K562 (cell line): ENCODE data around the gene FUNDC2. TPM values are rescaled to one million over a fixed set of nuclear protein-coding genes. Genes with fewer than 3 reads are reported as not detected.

Experiments used
- ATAC-seq: fragments of 200-7000 bp; cut with Tn5 transposase; 3 replicates; pipeline ENCODE4 v1.9.1; 2020; ENCODE audit warnings: moderate library complexity
- BruUV-seq: library from RNA; stranded (reverse); fragments of 400-500 nt; replicated peaks from 2 replicates; lab custom pipeline; 2021; lab: Mats Ljungman, UMichigan
- CTCF ChIA-PET: fragments of 300-600 bp; formaldehyde crosslinking; extraction: SDS; loops from one replicate; lab custom pipeline; 2021; ENCODE audit warnings: low intra/inter-chr PET ratio; lab: Yijun Ruan, JAX
- POLR2A ChIA-PET: fragments of 300-600, 350-650 bp; sonication (Branson Sonifier 250); formaldehyde crosslinking; extraction: SDS; loops from one replicate; lab custom pipeline; 2021; ENCODE audit warnings: antibody characterized with exemption, inconsistent platforms; lab: Yijun Ruan, JAX
- DNase-seq, 4 experiments: peaks; one replicate each; pipeline versions ENCODE4 v3.0.0 to v3.0.0-alpha.2; 2011 to 2018; ENCODE audit warnings: low spot score in 3 of 4, mixed read lengths in 3 of 4; ENCODE audit errors: extremely low read depth in 1 of 4
- FAIRE-seq: peaks from 2 replicates; lab custom pipeline; 2011; peaks lifted over from hg19 to GRCh38; lab: Jason Lieb, UNC
- H2AFZ ChIP-seq: 2 replicates; pipeline ENCODE4 v1.6.0; 2011; ENCODE audit warnings: low read depth, low read length, control low read depth, inconsistent platforms
- H3K27ac ChIP-seq: fragments of 200-600 bp; 3 replicates; pipeline ENCODE4 v1.8.0; 2011; ENCODE audit warnings: low read depth, mild to moderate bottlenecking, control low read depth, inconsistent platforms, low read length, moderate library complexity, mixed read lengths; ENCODE audit errors: extremely low read depth
- H3K27me3 ChIP-seq, 2 experiments: fragments of 300-600 bp in 1 of 2; 2 replicates in 1 of 2; 3 replicates in 1 of 2; pipeline versions ENCODE4 v1.6.0 to v1.8.0; 2011; ENCODE audit warnings: inconsistent platforms in 2 of 2, low read length in 2 of 2, mild to moderate bottlenecking in 1 of 2, mixed read lengths in 1 of 2, moderate library complexity in 1 of 2; ENCODE audit not compliant: control insufficient read depth in 2 of 2, insufficient read depth in 2 of 2
- H3K36me3 ChIP-seq: fragments of 300-600 bp; 3 replicates; pipeline ENCODE4 v1.8.0; 2011; ENCODE audit warnings: mild to moderate bottlenecking, low read length, inconsistent platforms; ENCODE audit not compliant: control insufficient read depth, insufficient read depth
- H3K4me1 ChIP-seq, 2 experiments: fragments of 200-600 bp in 1 of 2; replicated peaks in 1 of 2; 2 replicates in 1 of 2; 3 replicates in 1 of 2; pipeline versions ENCODE4 v1.5.1 to v1.8.0; 2011; ENCODE audit warnings: inconsistent platforms in 2 of 2, low read length in 2 of 2, mild to moderate bottlenecking in 1 of 2, mixed read lengths in 1 of 2, moderate library complexity in 1 of 2; ENCODE audit not compliant: control insufficient read depth in 2 of 2, insufficient read depth in 2 of 2
- H3K4me2 ChIP-seq: 2 replicates; pipeline ENCODE4 v1.6.1; 2011; ENCODE audit warnings: low read length, control low read depth, inconsistent platforms, mixed read lengths; ENCODE audit not compliant: insufficient read depth
- H3K4me3 ChIP-seq: fragments of 200-600 bp; sonication (generic), shearing (Covaris generic); 2 replicates; pipeline ENCODE4 v1.5.1; 2016; ENCODE audit warnings: control low read depth, inconsistent platforms
- H3K79me2 ChIP-seq: fragments of 200-600 bp; 3 replicates; pipeline ENCODE4 v1.8.0; 2011; ENCODE audit warnings: low read length, inconsistent platforms; ENCODE audit not compliant: control insufficient read depth, insufficient read depth
- H3K9ac ChIP-seq, 2 experiments: 2 replicates each; pipeline versions ENCODE4 v1.6.0 to v1.6.1; 2011; ENCODE audit warnings: low read depth in 2 of 2, low read length in 2 of 2, control low read depth in 1 of 2, inconsistent platforms in 1 of 2, mild to moderate bottlenecking in 1 of 2, mixed read lengths in 1 of 2; ENCODE audit not compliant: insufficient read depth in 1 of 2
- H3K9me1 ChIP-seq: one replicate; pipeline ENCODE4 v1.6.0; 2011; ENCODE audit warnings: inconsistent platforms, mild to moderate bottlenecking, low read length, moderate library complexity; ENCODE audit not compliant: control insufficient read depth, insufficient read depth
- H3K9me3 ChIP-seq: replicated peaks from 2 replicates; pipeline ENCODE4 v1.5.1; 2011; ENCODE audit warnings: low read depth, low read length, inconsistent platforms; ENCODE audit not compliant: control insufficient read depth, insufficient read depth
- H4K20me1 ChIP-seq: replicated peaks from 2 replicates; pipeline ENCODE4 v1.6.1; 2011; ENCODE audit warnings: low read length, inconsistent platforms, mixed read lengths; ENCODE audit not compliant: control insufficient read depth, insufficient read depth
- C11orf30 ChIP-seq: fragments of 450-650 bp; IDR thresholded peaks from 2 replicates; pipeline ENCODE4 v1.6.1; 2016; ENCODE audit warnings: low read depth, mild to moderate bottlenecking
- MAFF ChIP-seq: IDR thresholded peaks from 2 replicates; pipeline ENCODE4 v1.6.1; 2012; ENCODE audit warnings: low read length, improper control_type of control experiment
- MAFG ChIP-seq: fragments of 450-650 bp; conservative IDR thresholded peaks from 2 replicates; pipeline ENCODE4 v1.6.1; 2016; ENCODE audit warnings: missing genetic modification characterization, missing compliant biosample characterization
- NFE2 ChIP-seq: IDR thresholded peaks from 2 replicates; pipeline ENCODE4 v1.6.1; 2014; ENCODE audit warnings: antibody characterized with exemption, low read depth
- PTBP1 ChIP-seq: fragments of 200-400 bp; formaldehyde crosslinking; IDR thresholded peaks from 2 replicates; pipeline ENCODE4 v1.6.1; 2017; ENCODE audit warnings: low read depth, low read length
- SAP30 ChIP-seq: fragments of 200-600 bp; sonication (generic); IDR thresholded peaks from 2 replicates; pipeline ENCODE4 v1.6.1; 2012; ENCODE audit warnings: borderline replicate concordance, low read depth, mild to moderate bottlenecking, moderate library complexity, low read length, control low read depth, inconsistent platforms; ENCODE audit not compliant: insufficient read depth, poor library complexity, severe bottlenecking
- ZNF143 ChIP-seq: sonication (generic); formaldehyde crosslinking; IDR thresholded peaks from 2 replicates; pipeline ENCODE4 v1.9.0; 2022; ENCODE audit warnings: mild to moderate bottlenecking, missing genetic modification reagents
- ZNF316 ChIP-seq: fragments of 450-650 bp; IDR thresholded peaks from 2 replicates; pipeline ENCODE4 v1.6.1; 2016
- WGBS: fragments of 100-300 bp; shearing (Covaris generic); methylation state at CpG from one replicate; pipeline ENCODE4 v1.1.6; 2016; ENCODE audit warnings: low coverage, mixed read lengths; ENCODE audit not compliant: insufficient coverage; ENCODE audit errors: missing lambda C conversion rate; 5-methylcytosine and 5-hydroxymethylcytosine counted together
- in situ Hi-C: fragments of 300-500 bp; cut with MboI; formaldehyde crosslinking; loops from 4 replicates; pipeline ENCODE4 v1.15.0; 2018; ENCODE audit warnings: inconsistent platforms, mixed read lengths
- intact Hi-C: fragments of 100-400 bp; cut with micrococcal nuclease; formaldehyde crosslinking; loops from 2 replicates; pipeline ENCODE4 v1.14.2; 2022
- polyA plus RNA-seq, 8 experiments: library from polyadenylated mRNA; depleted of rRNA in 4 of 8; stranded (reverse) in 5 of 8; unstranded in 3 of 8; fragments of >200 nt; fragmentation: Nextera tagmentation in 2 of 8; fragmentation: Illumina TruSeq in 1 of 8; extraction: Ambion mirVana in 2 of 8; extraction: Trizol in 1 of 8; gene quantifications; 2 replicates each; pipeline versions ENCODE4 v1.2.1 to v1.2.3, GENCODE V29; 2011 to 2014; ENCODE audit warnings: inconsistent platforms in 1 of 8, missing spikeins in 1 of 8
- total RNA-seq, 7 experiments: library from RNA; depleted of rRNA in 6 of 7; stranded (reverse); fragments of >200 nt in 6 of 7; fragmentation: Illumina TruSeq in 2 of 7; extraction: Trizol in 2 of 7; gene quantifications; 2 replicates each; pipeline versions ENCODE4 v1.2.1 to v1.2.3, GENCODE V29; 2011 to 2021; ENCODE audit warnings: low replicate concordance in 1 of 7
- TF ChIP-seq, protein P1 (sequence below): fragments of 450-650 bp; IDR thresholded peaks from 2 replicates; pipeline ENCODE4 v1.6.1; 2018; ENCODE audit not compliant: partially characterized antibody

FUNDC2 gene
- total and polyA plus RNA-seq, 9 of the 15 experiments (the other 6 are each of a cell fraction or from before 2014, with no cell fraction given) = 50.6 to 235 (median 123) TPM

DNA sequence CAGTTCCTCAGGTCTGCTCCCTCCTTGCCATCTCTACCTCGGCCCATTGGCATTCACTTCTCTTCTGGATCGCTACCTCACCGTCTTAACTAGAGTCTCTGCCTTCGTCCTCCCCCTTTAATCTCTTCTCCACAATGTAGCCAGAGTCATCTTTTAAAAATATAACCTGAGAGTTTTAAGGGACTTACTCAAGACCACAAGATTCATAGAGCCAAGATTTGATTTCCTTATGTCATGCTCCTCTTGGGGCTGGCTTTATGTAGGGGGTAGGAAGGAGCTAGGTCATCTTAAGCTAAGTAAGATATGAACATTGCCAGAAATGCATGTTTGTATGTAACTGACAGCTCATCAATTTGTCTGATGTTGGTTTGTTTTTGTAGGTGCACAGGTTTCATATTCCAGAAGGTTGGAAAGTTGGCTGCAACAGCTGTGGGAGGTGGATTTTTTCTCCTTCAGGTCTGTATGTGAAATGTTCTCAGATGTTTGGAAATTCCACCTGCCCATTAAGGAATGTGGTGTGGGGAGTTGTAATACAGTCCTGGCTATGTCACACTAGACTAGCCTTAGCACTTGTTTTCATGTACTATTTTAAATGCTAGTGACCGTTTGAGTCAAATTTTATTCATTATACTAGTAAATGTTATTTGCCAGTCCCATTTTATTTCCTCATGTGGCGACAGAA is 19.6 kb downstream of the FUNDC2 start:
- TF ChIP-seq ZNF143 (CRISPR knock-in tag) (no peak), ZNF316 (peak; percentile 37; the same call in 1 of the 2 replicates)
- intact Hi-C loops (no loop called here), in situ Hi-C loops (no loop called here)
- ChIA-PET CTCF (no interaction called here), POLR2A (interaction anchor here (0.5 to 1.7 kb wide), 4 partner anchors 8 to 170 kb away, joined by 3 to 4 read pairs (median 4); partner anchors contain the start of genes FUNDC2 and VBP1)
- Histone ChIP-seq H3K9me3 (no peaks in the 10 kb centered on the region), H2AFZ (no peak overlapping the region), H3K27me3 (no peaks in the 10 kb centered on the region), H3K4me1 (peaks cover 0 to 12% of the 10 kb centered on the region in 2 experiments; a peak in 2 of 5 replicates), H3K4me2 (no peak overlapping the region), H3K9me1 (no peaks in the 10 kb centered on the region), H3K27ac (no peak overlapping the region), H3K9ac (no peak overlapping the region), H3K36me3 (peaks cover 19% of the 10 kb centered on the region; the same call in 1 of the 3 replicates), H4K20me1 (0 out of 2 replicates have a peak, but pooled peaks cover 3% of the 10 kb centered on the region), H3K4me3 (no peak overlapping the region), H3K79me2 (peaks cover 36% of the 10 kb centered on the region)
- no peak for FAIRE-seq
- no TSS peak for BruUV-seq
- WGBS = 74% methylated on average over 6 of the region's 6 CpGs
- no peak for ATAC-seq
- DNase-seq = no peak

DNA sequence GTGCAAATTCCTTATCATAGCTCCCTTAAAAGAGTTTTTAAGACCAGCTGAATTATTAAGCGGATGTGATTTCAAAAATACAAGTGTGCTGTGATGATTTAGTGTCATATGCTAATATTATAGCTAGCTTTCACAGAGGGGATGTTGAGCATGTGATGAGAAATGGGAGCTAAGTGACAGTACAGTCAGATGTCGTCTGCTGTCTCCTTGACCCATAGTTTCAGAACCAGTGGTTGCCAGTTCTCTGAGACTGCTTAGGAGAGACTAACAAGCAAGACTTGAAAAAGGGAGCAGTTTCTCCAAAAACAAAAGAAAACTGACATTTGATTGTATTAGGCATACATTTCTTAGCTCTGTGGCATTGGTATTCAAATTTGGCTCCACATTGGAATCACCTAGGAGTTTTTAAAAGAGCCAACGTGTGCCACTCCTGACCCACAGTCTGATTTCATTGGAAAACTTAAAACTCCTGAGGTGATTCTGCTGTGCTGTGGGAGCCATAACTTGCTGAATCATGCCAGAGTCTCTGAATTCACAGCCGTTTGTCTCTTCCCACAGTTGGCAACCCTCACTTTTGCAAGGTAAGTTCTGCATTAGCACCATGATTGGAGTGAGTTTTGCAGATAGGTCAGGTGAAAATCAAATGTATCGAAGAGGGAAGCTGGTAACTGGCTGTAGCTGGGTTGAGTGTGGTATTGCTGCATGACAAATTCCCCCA is 20.3 kb downstream of the FUNDC2 start:
- DNase-seq = no peak
- Histone ChIP-seq H3K4me1 (peaks cover 0 to 12% of the 10 kb centered on the region in 2 experiments; a peak in 2 of 5 replicates), H3K4me3 (no peak overlapping the region), H3K27me3 (no peaks in the 10 kb centered on the region), H3K27ac (peak overlapping the region; percentile 40; the same call in 1 of the 3 replicates), H3K9ac (no peak overlapping the region), H3K4me2 (no peak overlapping the region), H2AFZ (no peak overlapping the region), H3K79me2 (peaks cover 34% of the 10 kb centered on the region)
- CTCF ChIA-PET = no interaction called here
- BruUV-seq = no TSS peak
- TF ChIP-seq NFE2 (peak; percentile 78), ZNF316 (peak; percentile 60), PTBP1 (no peak), MAFF (peak; percentile 35; the same call in 1 of the 2 replicates), C11orf30 (peak; percentile 73), MAFG (tag) (peak; percentile 76), SAP30 (no peak)
- TF ChIP-seq, protein P1, sequence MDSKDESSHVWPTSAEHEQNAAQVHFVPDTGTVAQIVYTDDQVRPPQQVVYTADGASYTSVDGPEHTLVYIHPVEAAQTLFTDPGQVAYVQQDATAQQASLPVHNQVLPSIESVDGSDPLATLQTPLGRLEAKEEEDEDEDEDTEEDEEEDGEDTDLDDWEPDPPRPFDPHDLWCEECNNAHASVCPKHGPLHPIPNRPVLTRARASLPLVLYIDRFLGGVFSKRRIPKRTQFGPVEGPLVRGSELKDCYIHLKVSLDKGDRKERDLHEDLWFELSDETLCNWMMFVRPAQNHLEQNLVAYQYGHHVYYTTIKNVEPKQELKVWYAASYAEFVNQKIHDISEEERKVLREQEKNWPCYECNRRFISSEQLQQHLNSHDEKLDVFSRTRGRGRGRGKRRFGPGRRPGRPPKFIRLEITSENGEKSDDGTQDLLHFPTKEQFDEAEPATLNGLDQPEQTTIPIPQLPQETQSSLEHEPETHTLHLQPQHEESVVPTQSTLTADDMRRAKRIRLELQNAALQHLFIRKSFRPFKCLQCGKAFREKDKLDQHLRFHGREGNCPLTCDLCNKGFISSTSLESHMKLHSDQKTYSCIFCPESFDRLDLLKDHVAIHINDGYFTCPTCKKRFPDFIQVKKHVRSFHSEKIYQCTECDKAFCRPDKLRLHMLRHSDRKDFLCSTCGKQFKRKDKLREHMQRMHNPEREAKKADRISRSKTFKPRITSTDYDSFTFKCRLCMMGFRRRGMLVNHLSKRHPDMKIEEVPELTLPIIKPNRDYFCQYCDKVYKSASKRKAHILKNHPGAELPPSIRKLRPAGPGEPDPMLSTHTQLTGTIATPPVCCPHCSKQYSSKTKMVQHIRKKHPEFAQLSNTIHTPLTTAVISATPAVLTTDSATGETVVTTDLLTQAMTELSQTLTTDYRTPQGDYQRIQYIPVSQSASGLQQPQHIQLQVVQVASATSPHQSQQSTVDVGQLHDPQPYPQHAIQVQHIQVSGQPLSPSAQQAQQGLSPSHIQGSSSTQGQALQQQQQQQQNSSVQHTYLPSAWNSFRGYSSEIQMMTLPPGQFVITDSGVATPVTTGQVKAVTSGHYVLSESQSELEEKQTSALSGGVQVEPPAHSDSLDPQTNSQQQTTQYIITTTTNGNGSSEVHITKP = no peak
- TF ChIP-seq, all 486 proteins: peak for 5
- POLR2A ChIA-PET = interaction anchor here (0.5 to 1.7 kb wide), 3 partner anchors 9 to 169 kb away, joined by 3 to 4 read pairs (median 4); partner anchors contain the start of gene VBP1
- in situ Hi-C loops = no loop called here
- Histone ChIP-seq H3K9me3 (no peaks in the 10 kb centered on the region), H3K9me1 (no peaks in the 10 kb centered on the region), H3K36me3 (peaks cover 25% of the 10 kb centered on the region; the same call in 2 of the 3 replicates), H4K20me1 (0 out of 2 replicates have a peak, but pooled peaks cover 3% of the 10 kb centered on the region)
- ATAC-seq (peak; percentile 41; the same call in 2 of the 3 replicates), FAIRE-seq (no peak)
- WGBS = 49% methylated on average over 5 of the region's 5 CpGs
- intact Hi-C loops = no loop called here
